NCI-H345 (cell line): ENCODE data around the gene MCL1.
A peak's percentile ranks its signal among the peaks of the same experiment; 100 is the strongest.
"Not testable (repeated sequence)": the region's sequence is repeated elsewhere in the genome, so short reads cannot be mapped to it uniquely, and the experiment has no call there.

Experiments used
- DNase-seq: peaks from one replicate; lab custom pipeline; 2025; lab: John Stamatoyannopoulos, UW

The MCL1 gene

GRCh38 chr1:150568594-150568966 lies 10.8 kb downstream of the MCL1 start:
- no peak for DNase-seq

- peak; percentile 57 for DNase-seq
These were observed 11.5 kb downstream of the MCL1 start for GRCh38 chr1:150567717-150568593.

DNA sequence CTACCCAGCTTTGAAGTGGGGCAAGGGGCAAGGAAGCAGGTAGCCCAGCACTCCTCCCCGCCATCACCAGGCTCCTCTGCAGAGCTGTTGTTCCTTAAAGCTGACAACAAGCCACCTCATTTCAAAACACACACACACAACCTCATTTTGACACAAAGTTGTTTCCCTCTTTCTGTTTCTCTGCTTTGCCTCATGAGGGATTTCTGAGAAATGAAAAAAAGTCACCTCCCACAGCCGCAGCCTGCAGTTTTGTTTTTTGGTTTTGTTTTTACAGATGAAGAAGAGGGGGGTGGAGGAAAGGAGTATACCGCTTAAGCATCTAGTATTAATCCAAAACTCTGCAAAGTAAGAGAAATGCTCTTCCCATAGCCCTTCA lies 12.1 kb downstream of the MCL1 start:
- DNase-seq: no peak

DNA sequence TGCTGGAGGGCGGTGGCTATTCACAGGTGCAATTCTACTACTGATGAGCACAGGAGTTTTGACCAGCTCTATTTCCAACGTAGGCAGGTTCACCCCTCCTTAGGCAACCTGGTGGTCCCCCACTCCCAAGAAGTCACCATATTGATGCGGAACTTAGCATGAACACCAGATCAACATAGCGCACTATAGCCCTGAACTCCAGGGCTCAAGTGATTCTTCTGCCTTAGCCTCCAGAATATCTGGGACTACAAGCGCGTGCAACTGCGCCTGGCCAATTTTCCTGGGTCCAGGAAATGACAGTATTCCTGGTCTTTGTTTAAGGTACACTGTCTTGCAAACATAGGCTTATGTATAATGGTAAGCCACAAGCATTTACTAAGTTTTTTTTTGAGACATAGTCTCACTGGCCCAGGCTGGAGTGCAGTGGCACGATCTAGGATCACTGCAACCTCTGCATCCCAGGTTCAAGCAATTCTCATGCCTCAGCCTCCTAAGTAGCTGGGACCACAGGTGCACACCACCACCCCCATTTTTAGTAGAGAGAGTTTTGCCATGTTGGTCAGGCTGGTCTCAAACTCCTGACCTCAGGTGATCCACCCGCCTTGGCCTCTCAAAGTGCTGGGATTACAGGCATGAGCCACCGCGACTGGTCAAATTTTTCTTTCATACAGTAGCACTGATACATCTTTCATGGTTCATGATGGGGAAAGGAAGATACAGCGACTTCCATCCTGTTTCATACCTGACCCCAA lies 12.6 kb downstream of the MCL1 start:
- DNase-seq: no peak

DNA sequence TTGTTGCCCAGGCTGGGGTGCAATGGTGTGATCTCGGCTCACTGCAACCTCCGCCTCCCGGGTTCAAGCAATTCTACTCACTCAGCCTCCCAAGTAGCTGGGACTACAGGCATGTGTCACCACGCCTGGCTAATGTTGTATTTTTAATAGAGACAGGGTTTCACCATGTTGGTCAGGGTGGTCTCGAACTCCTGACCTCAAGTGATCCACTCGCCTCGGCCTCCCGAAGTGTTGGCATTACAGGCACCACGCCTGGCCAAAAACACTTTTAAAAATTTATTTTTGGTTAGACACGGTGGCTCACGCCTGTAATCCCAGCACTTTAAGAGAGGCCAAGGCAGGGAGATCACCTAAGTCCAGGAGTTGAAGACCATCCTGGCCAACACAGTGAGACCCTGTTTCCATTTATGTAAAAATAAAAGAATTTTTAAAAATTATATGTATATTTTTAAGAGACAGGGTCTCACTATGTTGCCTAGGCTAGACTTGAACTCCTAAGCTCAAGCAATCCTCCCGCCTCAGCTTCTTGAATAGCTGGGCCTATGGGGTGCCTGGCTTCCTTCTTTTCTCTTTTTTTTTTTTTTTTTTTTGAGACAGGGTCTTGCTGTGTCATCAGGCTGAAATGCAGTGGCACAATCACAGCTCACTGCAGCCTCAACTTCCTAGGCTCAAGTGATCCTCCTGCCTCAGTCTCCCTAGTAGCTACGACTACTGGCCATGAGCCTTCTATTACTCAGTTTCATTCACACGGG lies 14.0 kb downstream of the MCL1 start:
- DNase-seq: not testable (repeated sequence)

DNA sequence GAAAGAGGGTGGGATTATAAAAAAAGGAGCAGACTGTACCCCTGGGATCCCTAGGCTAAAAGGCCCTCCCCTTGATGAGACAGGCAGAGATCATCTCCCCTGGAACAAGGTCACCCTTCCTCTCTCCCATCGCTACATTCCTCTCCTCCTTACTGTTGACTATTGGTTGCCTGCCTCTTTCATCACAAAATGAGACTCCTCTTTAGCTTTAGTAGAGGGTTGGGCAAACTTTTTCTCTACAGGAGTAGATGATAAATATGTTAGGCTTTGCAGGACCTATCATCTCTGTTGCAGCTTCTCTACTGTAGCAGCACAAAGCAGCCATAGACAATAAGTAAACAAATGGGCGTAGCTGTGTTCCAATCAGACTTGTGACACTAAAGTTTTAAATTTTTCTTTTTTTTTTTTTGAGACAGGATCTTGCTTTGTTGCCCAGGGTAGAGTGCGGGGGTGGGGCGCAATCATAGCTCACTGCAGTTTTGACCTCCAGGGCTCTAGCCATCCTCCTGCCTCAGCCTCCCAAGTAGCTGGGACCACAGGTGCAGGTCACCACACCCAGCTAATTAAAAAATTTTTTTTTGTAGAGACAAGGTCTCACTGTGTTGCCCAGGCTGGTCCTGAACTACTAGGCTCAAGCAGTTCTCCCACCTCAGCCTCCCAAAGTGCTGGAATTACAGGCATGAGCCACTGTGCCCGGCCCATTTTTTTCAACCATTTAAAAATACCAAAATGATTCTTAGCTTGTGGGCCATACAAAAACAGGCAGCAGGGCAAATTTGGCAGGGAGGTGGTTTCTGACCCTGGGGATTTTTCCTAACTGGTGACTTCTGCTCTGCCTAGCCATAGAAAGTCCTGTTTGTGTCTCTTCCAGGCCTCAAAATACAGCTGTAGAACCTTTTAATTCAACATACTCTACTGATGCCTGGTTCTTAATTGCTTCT lies 15.1 kb downstream of the MCL1 start:
- no peak for DNase-seq

DNA sequence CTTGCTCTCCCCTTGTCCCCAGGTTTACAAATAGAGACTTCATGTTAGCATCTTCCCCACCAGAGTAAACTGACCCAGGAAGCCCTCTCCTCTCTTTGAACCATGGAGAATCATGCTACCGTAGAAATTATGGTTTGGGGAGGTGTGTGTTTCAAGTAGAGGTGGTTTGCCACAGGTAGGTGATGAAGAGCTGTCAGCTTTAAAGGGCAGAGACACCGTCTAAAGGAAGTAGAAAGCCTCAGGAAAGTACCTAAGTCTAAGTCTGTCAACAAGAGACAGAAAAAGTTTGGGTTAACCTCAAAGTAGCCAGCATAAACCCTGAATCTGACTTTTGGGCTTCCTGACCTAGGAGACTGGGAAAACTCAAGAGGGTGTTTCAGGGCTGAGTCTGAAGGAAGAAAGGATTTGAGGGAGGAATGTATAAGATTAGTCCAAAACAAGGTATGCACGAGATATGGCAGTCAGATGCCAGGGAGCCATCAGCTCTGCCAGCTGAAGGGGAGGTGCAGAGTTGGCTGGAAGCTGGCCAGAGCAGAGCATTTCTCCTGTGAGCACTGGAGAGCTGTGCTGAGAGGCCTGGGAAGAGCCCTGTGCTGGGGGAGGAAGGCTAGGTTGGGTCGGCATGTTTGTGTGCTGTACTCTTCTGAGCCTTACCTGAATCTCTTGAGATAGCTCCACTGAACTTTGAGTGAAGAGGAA lies 15.9 kb downstream of the MCL1 start:
- DNase-seq: peak; percentile 32

DNA sequence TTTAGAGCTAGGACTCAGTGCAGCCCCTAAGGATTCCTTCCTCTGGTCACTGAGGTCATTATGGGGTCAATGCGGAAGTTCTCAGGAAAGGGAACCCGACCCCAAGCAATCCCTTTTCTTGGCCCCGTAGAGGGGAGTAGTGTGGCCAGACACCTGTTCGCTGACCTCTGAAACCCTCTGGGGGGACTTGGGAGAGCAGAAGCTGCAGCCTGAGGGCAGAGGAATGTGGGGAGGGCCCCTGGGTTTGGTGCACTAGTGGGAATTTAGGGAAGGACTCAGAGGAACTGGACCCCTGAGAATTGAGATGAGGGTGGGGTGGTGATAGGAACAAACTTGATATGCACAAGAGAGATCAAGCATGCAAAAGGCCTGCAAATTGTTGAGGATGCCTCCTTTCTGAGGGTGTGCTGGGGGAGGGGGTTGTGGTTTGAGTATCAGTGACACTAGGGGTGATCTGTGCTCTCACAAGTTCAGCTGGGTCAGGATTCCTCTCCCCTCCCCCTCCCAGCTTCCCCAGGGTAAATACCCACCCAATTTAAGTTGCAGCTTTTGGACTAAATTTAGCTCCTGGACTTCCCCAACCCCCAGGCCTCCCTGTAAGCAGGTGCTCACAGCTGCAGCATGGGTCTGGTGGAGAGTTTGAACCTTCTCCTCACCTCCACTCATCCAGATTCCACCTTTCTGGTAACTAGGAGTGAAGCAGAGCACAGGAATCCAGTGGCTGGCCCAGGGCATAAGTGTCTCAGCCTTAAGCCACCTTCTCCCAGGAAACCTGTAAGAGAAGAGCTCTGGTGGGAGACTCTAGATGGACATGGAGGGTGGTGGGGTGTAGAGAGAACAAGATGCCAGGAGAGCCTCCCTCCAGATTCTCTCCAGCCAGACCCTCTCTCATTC lies 16.7 kb downstream of the MCL1 start:
- DNase-seq: no peak

- peak; percentile 84 for DNase-seq
These were observed 17.4 kb downstream of the MCL1 start for GRCh38 chr1:150561974-150562445.

GRCh38 chr1:150561254-150561973 lies 18.0 kb downstream of the MCL1 start:
- peak; percentile 93 for DNase-seq

- peak; percentile 93 for DNase-seq
These were observed 18.7 kb downstream of the MCL1 start for GRCh38 chr1:150560576-150561253.

DNA sequence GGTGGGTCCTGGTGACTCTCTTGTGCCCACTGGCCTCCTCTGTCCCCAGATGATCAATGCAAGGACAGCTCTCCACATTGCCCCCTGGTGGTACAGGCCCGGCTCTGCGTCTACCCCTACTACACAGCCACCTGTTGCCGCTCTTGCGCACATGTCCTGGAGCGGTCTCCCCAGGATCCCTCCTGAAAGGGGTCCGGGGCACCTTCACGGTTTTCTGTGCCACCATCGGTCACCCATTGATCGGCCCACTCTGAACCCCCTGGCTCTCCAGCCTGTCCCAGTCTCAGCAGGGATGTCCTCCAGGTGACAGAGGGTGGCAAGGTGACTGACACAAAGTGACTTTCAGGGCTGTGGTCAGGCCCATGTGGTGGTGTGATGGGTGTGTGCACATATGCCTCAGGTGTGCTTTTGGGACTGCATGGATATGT lies 19.4 kb downstream of the MCL1 start:
- DNase-seq: peak; percentile 83

GRCh38 chr1:150559656-150560010 lies 19.8 kb downstream of the MCL1 start:
- no peak for DNase-seq

DNA sequence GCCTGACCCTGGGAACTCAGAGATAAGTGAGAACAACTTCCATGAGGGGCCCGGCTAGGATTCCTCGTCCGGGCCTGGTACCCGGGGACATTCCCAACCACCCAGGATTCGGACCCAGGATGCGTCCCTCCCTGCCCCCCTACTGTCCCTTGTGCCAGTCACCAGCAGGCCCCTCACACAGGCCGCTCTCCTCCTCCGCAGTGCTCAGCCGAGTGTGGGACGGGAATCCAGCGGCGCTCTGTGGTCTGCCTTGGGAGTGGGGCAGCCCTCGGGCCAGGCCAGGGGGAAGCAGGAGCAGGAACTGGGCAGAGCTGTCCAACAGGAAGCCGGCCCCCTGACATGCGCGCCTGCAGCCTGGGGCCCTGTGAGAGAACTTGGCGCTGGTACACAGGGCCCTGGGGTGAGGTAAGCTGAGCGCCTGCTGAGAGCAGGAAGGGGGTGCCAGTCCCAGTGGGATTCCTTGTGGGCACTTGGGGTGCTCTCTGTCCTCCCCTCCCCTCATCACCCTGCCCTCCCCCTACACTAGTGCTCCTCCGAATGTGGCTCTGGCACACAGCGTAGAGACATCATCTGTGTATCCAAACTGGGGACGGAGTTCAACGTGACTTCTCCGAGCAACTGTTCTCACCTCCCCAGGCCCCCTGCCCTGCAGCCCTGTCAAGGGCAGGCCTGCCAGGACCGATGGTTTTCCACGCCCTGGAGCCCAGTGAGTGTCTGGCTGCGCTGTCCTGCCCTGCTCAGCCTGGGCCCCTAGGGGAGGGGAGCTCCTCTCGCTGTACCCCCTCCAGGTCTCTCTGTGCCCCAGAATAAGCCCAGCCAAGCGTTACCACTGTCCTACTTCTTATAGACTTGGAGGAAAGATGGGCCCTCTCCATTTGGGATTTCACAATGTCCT lies 20.4 kb downstream of the MCL1 start:
- DNase-seq: no peak

GRCh38 chr1:150558303-150558704 lies 21.1 kb downstream of the MCL1 start:
- no peak for DNase-seq

DNA sequence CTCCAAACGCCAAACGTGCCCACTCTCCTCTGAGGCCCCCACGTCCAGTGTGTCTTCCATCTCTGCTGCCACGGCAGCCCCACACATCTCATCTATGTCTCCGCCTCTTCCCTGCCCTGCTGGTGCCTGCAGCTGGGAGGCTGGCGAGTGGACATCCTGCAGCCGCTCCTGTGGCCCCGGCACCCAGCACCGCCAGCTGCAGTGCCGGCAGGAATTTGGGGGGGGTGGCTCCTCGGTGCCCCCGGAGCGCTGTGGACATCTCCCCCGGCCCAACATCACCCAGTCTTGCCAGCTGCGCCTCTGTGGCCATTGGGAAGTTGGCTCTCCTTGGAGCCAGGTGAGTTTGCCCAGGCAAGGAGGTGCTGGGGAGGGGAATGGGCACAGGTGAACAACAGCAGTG lies 21.6 kb downstream of the MCL1 start:
- DNase-seq: no peak

GRCh38 chr1:150557065-150557600 lies 22.3 kb downstream of the MCL1 start:
- no peak for DNase-seq
